ENCODE results near the gene LY6G6F.

DNA sequence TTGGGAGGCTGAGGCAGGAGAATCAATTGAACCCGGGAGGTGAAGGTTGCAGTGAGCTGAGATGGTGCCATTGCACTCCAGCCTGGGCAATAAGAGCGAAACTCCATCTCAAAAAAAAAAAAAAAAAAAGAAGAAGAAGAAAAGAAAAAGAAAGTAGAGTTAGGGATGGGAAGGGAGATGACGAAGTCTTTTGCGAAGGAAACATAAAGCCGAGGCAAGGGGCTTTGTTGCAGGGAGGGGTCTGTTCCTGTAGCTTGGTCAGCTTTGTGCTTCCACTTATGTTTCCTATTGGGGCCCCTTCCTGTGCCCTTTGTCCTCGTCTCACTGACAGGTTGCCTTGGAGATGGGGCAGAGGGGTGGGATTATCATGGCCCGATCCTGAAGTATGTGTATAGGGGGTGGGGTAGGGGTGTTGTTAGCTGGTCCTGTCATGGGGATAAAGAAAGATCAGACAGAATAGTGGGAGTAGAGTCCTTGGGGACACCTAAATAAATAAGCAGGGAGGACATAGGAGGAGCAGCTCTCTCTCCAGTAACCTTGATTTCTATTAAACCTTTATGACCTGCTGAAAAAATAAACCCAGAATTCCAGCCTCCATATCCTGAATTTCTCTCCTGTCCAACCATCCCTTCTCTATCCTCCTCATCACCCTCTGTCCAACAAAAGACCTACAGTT lies 30.8 kb downstream of the LY6G6F start:
- TF ChIP-seq, protein P1, sequence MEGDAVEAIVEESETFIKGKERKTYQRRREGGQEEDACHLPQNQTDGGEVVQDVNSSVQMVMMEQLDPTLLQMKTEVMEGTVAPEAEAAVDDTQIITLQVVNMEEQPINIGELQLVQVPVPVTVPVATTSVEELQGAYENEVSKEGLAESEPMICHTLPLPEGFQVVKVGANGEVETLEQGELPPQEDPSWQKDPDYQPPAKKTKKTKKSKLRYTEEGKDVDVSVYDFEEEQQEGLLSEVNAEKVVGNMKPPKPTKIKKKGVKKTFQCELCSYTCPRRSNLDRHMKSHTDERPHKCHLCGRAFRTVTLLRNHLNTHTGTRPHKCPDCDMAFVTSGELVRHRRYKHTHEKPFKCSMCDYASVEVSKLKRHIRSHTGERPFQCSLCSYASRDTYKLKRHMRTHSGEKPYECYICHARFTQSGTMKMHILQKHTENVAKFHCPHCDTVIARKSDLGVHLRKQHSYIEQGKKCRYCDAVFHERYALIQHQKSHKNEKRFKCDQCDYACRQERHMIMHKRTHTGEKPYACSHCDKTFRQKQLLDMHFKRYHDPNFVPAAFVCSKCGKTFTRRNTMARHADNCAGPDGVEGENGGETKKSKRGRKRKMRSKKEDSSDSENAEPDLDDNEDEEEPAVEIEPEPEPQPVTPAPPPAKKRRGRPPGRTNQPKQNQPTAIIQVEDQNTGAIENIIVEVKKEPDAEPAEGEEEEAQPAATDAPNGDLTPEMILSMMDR (IDR thresholded peaks at IDR 0.05): no peak
- no peak for TF ChIP-seq POLR2A (IDR thresholded peaks at IDR 0.05; ENCODE audit: low read length)
- no peak for TF ChIP-seq EP300 (IDR thresholded peaks at IDR 0.05)
- no peak for TF ChIP-seq RNF2 (IDR thresholded peaks at IDR 0.05; ENCODE audit: borderline replicate concordance, low read depth)
- TF ChIP-seq JUNB (IDR thresholded peaks at IDR 0.05): no peak
- no peak for TF ChIP-seq CEBPB (IDR thresholded peaks at IDR 0.05)
- no peak for TF ChIP-seq CBX2 (IDR thresholded peaks at IDR 0.05; ENCODE audit: borderline replicate concordance, low read depth)
- TF ChIP-seq MYC (IDR thresholded peaks at IDR 0.05; ENCODE audit: borderline replicate concordance, low read length): no peak
- TF ChIP-seq, protein P2, sequence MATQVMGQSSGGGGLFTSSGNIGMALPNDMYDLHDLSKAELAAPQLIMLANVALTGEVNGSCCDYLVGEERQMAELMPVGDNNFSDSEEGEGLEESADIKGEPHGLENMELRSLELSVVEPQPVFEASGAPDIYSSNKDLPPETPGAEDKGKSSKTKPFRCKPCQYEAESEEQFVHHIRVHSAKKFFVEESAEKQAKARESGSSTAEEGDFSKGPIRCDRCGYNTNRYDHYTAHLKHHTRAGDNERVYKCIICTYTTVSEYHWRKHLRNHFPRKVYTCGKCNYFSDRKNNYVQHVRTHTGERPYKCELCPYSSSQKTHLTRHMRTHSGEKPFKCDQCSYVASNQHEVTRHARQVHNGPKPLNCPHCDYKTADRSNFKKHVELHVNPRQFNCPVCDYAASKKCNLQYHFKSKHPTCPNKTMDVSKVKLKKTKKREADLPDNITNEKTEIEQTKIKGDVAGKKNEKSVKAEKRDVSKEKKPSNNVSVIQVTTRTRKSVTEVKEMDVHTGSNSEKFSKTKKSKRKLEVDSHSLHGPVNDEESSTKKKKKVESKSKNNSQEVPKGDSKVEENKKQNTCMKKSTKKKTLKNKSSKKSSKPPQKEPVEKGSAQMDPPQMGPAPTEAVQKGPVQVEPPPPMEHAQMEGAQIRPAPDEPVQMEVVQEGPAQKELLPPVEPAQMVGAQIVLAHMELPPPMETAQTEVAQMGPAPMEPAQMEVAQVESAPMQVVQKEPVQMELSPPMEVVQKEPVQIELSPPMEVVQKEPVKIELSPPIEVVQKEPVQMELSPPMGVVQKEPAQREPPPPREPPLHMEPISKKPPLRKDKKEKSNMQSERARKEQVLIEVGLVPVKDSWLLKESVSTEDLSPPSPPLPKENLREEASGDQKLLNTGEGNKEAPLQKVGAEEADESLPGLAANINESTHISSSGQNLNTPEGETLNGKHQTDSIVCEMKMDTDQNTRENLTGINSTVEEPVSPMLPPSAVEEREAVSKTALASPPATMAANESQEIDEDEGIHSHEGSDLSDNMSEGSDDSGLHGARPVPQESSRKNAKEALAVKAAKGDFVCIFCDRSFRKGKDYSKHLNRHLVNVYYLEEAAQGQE (IDR thresholded peaks at IDR 0.05): no peak
- TF ChIP-seq, protein P3, sequence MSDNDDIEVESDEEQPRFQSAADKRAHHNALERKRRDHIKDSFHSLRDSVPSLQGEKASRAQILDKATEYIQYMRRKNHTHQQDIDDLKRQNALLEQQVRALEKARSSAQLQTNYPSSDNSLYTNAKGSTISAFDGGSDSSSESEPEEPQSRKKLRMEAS (IDR thresholded peaks at IDR 0.05): no peak
- no peak for TF ChIP-seq RAD21 (conservative IDR thresholded peaks at IDR 0.05 in 1 of 2, IDR thresholded peaks at IDR 0.05 in 1 of 2)
- no peak for TF ChIP-seq RCOR1 (IDR thresholded peaks at IDR 0.05; ENCODE audit: low read depth, low read length)
- TF ChIP-seq, protein P4, sequence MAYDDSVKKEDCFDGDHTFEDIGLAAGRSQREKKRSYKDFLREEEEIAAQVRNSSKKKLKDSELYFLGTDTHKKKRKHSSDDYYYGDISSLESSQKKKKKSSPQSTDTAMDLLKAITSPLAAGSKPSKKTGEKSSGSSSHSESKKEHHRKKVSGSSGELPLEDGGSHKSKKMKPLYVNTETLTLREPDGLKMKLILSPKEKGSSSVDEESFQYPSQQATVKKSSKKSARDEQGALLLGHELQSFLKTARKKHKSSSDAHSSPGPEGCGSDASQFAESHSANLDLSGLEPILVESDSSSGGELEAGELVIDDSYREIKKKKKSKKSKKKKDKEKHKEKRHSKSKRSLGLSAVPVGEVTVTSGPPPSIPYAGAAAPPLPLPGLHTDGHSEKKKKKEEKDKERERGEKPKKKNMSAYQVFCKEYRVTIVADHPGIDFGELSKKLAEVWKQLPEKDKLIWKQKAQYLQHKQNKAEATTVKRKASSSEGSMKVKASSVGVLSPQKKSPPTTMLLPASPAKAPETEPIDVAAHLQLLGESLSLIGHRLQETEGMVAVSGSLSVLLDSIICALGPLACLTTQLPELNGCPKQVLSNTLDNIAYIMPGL (CRISPR knock-in tag; IDR thresholded peaks at IDR 0.05; ENCODE audit: borderline replicate concordance): no peak
